ENCODE results near the gene TINCR. TPM values are rescaled to one million over a fixed set of nuclear protein-coding genes. Genes with fewer than 3 reads are reported as not detected.

Gene TINCR
- total RNA-seq (0.94 TPM), polyA plus RNA-seq (ENCODE audit: insufficient read depth, low read depth, low replicate concordance) (2.2 TPM)
- long read RNA-seq, donor 1 = 0 reads
- long read RNA-seq, donor 2 = 0 reads
- long read RNA-seq, donor 3 = 0 reads
- long read RNA-seq, donor 4 = 0 reads
- long read RNA-seq, donor 5 = 0 reads
- long read RNA-seq, donor 6 = 0 reads
- long read RNA-seq, donor 7 = 0 reads
- long read RNA-seq, donor 8 = 0 reads
- long read RNA-seq, donor 9 = 0 reads
- long read RNA-seq, donor 10, partial matches to known transcripts = 0 of 1 reads
- long read RNA-seq, donor 10, other reads (novel, unspliced or antisense) = 0 of 1 reads

- Histone ChIP-seq H3K4me1 (ENCODE audit: control insufficient read depth in 2 of 3, insufficient read depth in 2 of 3, low read depth in 1 of 3, low read length in 3 of 3) (no peaks in the 10 kb centered on the region), H3K27ac (ENCODE audit: low read depth in 2 of 2, low read length in 2 of 2) (no peak within 1 kb of the TSS), H3K9me3 (ENCODE audit: control insufficient read depth in 2 of 3, insufficient read depth in 1 of 3, low read length in 3 of 3) (no peaks in the 10 kb centered on the region), H3K4me3 (ENCODE audit: low read length in 3 of 3) (no peak within 1 kb of the TSS), H3K27me3 (ENCODE audit: control insufficient read depth, insufficient read depth, low read length) (peaks cover 15% of the 10 kb centered on the region), H3K36me3 (ENCODE audit: control insufficient read depth in 2 of 3, insufficient read depth in 3 of 3, low read length in 3 of 3) (no peaks in the 10 kb centered on the region), H3K9ac (ENCODE audit: low read length in 3 of 3) (no peak within 1 kb of the TSS)
- DNase-seq = peak in 4 of 5 donors; percentile 38 to 51 (median 42)
- no peak for FAIRE-seq
- intact Hi-C loops (cut with DNase I) = no loop called here
- TF ChIP-seq, protein P1, sequence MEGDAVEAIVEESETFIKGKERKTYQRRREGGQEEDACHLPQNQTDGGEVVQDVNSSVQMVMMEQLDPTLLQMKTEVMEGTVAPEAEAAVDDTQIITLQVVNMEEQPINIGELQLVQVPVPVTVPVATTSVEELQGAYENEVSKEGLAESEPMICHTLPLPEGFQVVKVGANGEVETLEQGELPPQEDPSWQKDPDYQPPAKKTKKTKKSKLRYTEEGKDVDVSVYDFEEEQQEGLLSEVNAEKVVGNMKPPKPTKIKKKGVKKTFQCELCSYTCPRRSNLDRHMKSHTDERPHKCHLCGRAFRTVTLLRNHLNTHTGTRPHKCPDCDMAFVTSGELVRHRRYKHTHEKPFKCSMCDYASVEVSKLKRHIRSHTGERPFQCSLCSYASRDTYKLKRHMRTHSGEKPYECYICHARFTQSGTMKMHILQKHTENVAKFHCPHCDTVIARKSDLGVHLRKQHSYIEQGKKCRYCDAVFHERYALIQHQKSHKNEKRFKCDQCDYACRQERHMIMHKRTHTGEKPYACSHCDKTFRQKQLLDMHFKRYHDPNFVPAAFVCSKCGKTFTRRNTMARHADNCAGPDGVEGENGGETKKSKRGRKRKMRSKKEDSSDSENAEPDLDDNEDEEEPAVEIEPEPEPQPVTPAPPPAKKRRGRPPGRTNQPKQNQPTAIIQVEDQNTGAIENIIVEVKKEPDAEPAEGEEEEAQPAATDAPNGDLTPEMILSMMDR (IDR thresholded peaks at IDR 0.05; ENCODE audit: borderline replicate concordance, extremely low read depth, insufficient read depth) = no peak
Observed at GRCh38 chr19:5567360-5567969, at the start of gene TINCR. TINCR (minus strand) TSS chr19:5567953.

DNA sequence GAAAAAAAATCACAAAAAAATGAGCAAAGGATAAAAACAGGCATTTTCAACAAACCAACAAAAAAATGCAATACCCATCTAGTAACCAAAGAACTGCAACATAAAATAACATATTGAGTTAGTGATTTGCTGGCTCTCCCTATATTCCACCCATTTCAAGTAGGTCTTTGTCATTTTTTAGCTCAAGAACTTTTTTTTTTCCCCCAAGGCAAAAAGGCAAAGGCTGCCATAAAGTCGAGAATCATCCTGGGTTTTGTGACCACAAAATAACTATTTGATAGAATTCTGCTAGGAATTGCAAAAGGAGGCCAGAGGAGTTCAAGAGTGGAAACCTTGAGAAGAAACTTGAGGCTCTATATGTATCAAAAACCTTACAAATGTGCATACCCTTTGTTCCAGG is 49.3 kb upstream of the TINCR start:
- H3K27ac ChIP-seq (ENCODE audit: low read depth in 2 of 2, low read length in 2 of 2) = no peak overlapping the region
- H3K4me3 ChIP-seq (ENCODE audit: low read length in 3 of 3) = no peak overlapping the region
- intact Hi-C loops (cut with DNase I) = no loop called here
- TF ChIP-seq, protein P1 (IDR thresholded peaks at IDR 0.05; ENCODE audit: borderline replicate concordance, extremely low read depth, insufficient read depth) = no peak
- FAIRE-seq = no peak
- H3K9me3 ChIP-seq (ENCODE audit: control insufficient read depth in 2 of 3, insufficient read depth in 1 of 3, low read length in 3 of 3) = no peaks in the 10 kb centered on the region
- no peak for DNase-seq
- H3K9ac ChIP-seq (ENCODE audit: low read length in 3 of 3) = no peak overlapping the region
- peaks cover 16 to 74% (median 48%) of the 10 kb centered on the region in 3 donors for H3K36me3 ChIP-seq (ENCODE audit: control insufficient read depth in 2 of 3, insufficient read depth in 3 of 3, low read length in 3 of 3)
- H3K4me1 ChIP-seq (ENCODE audit: control insufficient read depth in 2 of 3, insufficient read depth in 2 of 3, low read depth in 1 of 3, low read length in 3 of 3) = peaks cover 2 to 18% (median 16%) of the 10 kb centered on the region in 3 donors
- no peaks in the 10 kb centered on the region for H3K27me3 ChIP-seq (ENCODE audit: control insufficient read depth, insufficient read depth, low read length)

DNA sequence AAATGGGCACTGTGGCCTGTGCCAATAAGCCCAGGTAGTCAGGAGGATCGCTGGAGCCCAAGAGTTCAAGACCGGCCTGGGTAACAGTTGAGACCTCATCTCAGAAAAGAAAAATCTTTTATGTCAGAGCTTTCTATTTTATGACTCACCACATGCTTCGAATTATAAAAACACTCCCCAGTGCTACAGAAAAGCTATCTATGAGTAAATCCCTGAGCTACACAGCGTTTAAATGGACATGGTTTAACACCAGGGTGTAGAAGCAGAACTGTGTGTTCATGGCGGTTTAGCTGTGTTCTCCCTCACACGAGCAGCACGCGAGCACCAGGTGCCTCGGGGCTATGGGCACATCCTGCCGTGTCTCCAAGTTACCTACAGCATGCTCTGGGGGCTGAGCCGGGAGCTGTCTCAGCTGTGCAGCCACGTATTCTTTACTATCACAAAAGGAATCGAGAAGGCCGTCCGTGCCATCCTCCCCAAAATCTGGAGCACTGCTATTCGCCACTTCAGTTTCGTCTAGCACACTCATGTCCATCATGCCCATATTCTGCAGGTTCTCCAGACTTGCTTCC is 48.1 kb upstream of the TINCR start:
- DNase-seq = no peak
- H3K9ac ChIP-seq (ENCODE audit: low read length in 3 of 3) = no peak overlapping the region
- TF ChIP-seq, protein P1 (IDR thresholded peaks at IDR 0.05; ENCODE audit: borderline replicate concordance, extremely low read depth, insufficient read depth) = no peak
- H3K27me3 ChIP-seq (ENCODE audit: control insufficient read depth, insufficient read depth, low read length) = no peaks in the 10 kb centered on the region
- peaks cover 16 to 78% (median 53%) of the 10 kb centered on the region in 3 donors for H3K36me3 ChIP-seq (ENCODE audit: control insufficient read depth in 2 of 3, insufficient read depth in 3 of 3, low read length in 3 of 3)
- intact Hi-C loops (cut with DNase I) = no loop called here
- no peaks in the 10 kb centered on the region for H3K9me3 ChIP-seq (ENCODE audit: control insufficient read depth in 2 of 3, insufficient read depth in 1 of 3, low read length in 3 of 3)
- H3K4me3 ChIP-seq (ENCODE audit: low read length in 3 of 3) = no peak overlapping the region
- no peak overlapping the region for H3K27ac ChIP-seq (ENCODE audit: low read depth in 2 of 2, low read length in 2 of 2)
- H3K4me1 ChIP-seq (ENCODE audit: control insufficient read depth in 2 of 3, insufficient read depth in 2 of 3, low read depth in 1 of 3, low read length in 3 of 3) = peaks cover 2 to 18% (median 12%) of the 10 kb centered on the region in 3 donors
- no peak for FAIRE-seq

All from kidney (tissue), 22 donors.